Right lobe of liver (tissue), 4 donors: ENCODE data around the gene ADIPOR1.

ENCODE experiments used
- POLR2A ChIP-seq: fragments of 450-650 bp; IDR thresholded peaks from one replicate; pipeline ENCODE4 v1.6.1; 2017; ENCODE audit warnings: antibody characterized with exemption, mild to moderate bottlenecking
- TF ChIP-seq, protein P1 (sequence below), 4 donors: fragments of 200-600 bp in 3 of 4; fragments of 450-650 bp in 1 of 4; IDR thresholded peaks; one replicate each; pipeline versions ENCODE4 v1.5.1 to v1.8.0; 2016 to 2022; ENCODE audit warnings: antibody characterized with exemption in 4 of 4, mild to moderate bottlenecking in 2 of 4
- donor health status: DM: no; HTN: no; CAD: no.
- donor health status: DM: no; HTN: no; CAD: no.
- donor health status: DM: no; HTN: yes; CAD: no.

DNA sequence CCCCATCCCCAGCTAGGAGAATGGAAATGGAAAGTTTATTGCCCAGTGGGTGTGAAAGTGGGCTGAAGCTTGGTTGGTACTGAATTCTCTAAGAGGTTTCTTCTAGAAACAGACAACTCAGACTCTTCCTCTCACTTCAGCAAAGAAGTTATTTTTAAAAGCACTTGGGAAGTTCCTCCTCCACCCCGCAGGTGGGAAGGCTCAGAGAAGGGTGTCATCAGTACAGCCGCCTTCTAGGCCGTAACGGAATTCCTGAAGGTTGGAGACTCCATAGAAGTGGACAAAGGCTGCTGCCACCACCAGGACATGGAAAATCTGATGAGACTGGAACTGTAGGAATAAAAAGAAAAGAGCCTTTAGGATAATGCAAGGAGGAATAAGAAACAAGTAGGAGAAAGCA lies 16.7 kb downstream of the ADIPOR1 start:
- no peak for TF ChIP-seq POLR2A
- TF ChIP-seq, protein P1, sequence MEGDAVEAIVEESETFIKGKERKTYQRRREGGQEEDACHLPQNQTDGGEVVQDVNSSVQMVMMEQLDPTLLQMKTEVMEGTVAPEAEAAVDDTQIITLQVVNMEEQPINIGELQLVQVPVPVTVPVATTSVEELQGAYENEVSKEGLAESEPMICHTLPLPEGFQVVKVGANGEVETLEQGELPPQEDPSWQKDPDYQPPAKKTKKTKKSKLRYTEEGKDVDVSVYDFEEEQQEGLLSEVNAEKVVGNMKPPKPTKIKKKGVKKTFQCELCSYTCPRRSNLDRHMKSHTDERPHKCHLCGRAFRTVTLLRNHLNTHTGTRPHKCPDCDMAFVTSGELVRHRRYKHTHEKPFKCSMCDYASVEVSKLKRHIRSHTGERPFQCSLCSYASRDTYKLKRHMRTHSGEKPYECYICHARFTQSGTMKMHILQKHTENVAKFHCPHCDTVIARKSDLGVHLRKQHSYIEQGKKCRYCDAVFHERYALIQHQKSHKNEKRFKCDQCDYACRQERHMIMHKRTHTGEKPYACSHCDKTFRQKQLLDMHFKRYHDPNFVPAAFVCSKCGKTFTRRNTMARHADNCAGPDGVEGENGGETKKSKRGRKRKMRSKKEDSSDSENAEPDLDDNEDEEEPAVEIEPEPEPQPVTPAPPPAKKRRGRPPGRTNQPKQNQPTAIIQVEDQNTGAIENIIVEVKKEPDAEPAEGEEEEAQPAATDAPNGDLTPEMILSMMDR (IDR thresholded peaks at IDR 0.05) = no peak
